ENCODE results near the gene FHIP2A.

The FHIP2A gene

GRCh38 chr10:114862456-114862855, 40.9 kb downstream of the FHIP2A start:
- DNase-seq: no peak

- no peak for DNase-seq
Observed at GRCh38 chr10:114867365-114867764, 45.8 kb downstream of the FHIP2A start.

GRCh38 chr10:114868870-114869519, 47.4 kb downstream of the FHIP2A start:
- no peak for DNase-seq

DNA sequence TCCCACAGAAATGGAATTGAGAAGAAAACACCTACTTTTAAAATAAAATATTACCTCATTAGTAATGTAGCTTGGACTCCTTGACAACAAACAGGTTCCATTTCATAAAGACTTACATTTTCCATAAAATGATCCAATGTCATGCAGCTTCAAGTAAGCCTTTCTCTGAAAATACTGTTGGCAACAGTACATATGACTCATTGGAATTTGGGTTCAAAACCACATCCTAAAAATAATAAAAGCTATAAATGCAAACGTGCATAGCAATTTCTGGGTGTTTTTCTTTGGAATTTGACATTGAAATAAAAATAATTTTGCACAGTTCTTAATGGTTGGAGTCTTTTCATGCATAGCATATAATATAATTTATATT, 47.9 kb downstream of the FHIP2A start:
- DNase-seq: no peak

GRCh38 chr10:114870486-114870885, 48.9 kb downstream of the FHIP2A start:
- DNase-seq: no peak

DNA sequence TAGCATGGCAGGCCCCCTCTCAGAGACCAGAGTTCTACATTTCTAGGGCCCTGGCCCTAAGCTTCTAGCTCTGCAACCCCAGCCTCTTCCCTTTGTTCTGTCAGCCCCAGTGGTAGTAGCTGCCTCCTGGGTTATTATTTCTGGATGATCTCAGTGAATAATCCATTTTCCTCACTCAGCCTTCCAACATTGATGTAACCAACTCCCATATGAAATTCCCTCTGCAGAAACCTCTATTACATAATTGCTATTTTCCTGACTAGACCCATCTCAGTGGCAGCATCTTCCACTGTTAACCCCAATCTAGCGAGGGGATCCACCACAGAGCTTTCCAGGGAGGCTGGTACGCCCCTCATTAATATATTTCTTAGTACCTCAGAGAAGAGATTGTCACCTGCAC, 49.8 kb downstream of the FHIP2A start:
- no peak for DNase-seq

All from cortex of kidney (tissue), 1 donor.